OCI-M1 (cell line): ENCODE measurements around the gene NOSIP.

ENCODE experiments used
- DNase-seq: peaks from one replicate; lab custom pipeline; 2025; lab: John Stamatoyannopoulos, UW

Gene NOSIP

GRCh38 chr19:49544154-49544553, 36.2 kb downstream of the NOSIP start:
- no peak for DNase-seq

GRCh38 chr19:49543032-49543431, 37.3 kb downstream of the NOSIP start:
- DNase-seq: no peak

GRCh38 chr19:49542446-49542845, 37.9 kb downstream of the NOSIP start:
- no peak for DNase-seq

- DNase-seq: no peak
These were observed 38.4 kb downstream of the NOSIP start for GRCh38 chr19:49541914-49542313.

GRCh38 chr19:49539192-49539952, 41.0 kb downstream of the NOSIP start:
- DNase-seq: no peak

- DNase-seq: no peak
These were observed 41.7 kb downstream of the NOSIP start for GRCh38 chr19:49538643-49539042.

GRCh38 chr19:49536921-49537462, 43.4 kb downstream of the NOSIP start:
- no peak for DNase-seq

GRCh38 chr19:49534632-49535385, 45.5 kb downstream of the NOSIP start:
- no peak for DNase-seq

GRCh38 chr19:49533551-49534488, 46.5 kb downstream of the NOSIP start:
- DNase-seq: peak; percentile 92

GRCh38 chr19:49530708-49531107, 49.6 kb downstream of the NOSIP start:
- DNase-seq: no peak

GRCh38 chr19:49528211-49528771, 52.1 kb downstream of the NOSIP start:
- DNase-seq: no peak

- no peak for DNase-seq
These were observed 55.4 kb downstream of the NOSIP start for GRCh38 chr19:49524812-49525455.

- DNase-seq: no peak
These were observed 59.5 kb downstream of the NOSIP start for GRCh38 chr19:49520705-49521319.

- DNase-seq: no peak
These were observed 62.3 kb downstream of the NOSIP start for GRCh38 chr19:49518033-49518432.

- peak; percentile 67 for DNase-seq
These were observed 64.6 kb downstream of the NOSIP start for GRCh38 chr19:49515767-49516166.

GRCh38 chr19:49514151-49514550, 66.2 kb downstream of the NOSIP start:
- DNase-seq: no peak

GRCh38 chr19:49513746-49514118, 66.6 kb downstream of the NOSIP start:
- no peak for DNase-seq

- no peak for DNase-seq
These were observed 67.2 kb downstream of the NOSIP start for GRCh38 chr19:49512970-49513745.

- DNase-seq: no peak
These were observed 72.4 kb downstream of the NOSIP start for GRCh38 chr19:49507803-49508494.
